HepG2 (cell line): ENCODE measurements around the gene OR2AG2.

Experiments
- CC2D1A ChIP-seq: sonication (generic); formaldehyde crosslinking; IDR thresholded peaks from 2 replicates; pipeline ENCODE4 v1.8.1; 2023; ENCODE audit warnings: mild to moderate bottlenecking, missing genetic modification reagents
- CEBPB ChIP-seq: IDR thresholded peaks from 2 replicates; pipeline ENCODE4 v1.6.1; 2011; ENCODE audit warnings: low read depth, low read length, improper control_type of control experiment, borderline replicate concordance
- CTCF ChIP-seq: sonication (generic); formaldehyde crosslinking; IDR thresholded peaks from 2 replicates; pipeline ENCODE4 v1.5.0; 2020; ENCODE audit warnings: mild to moderate bottlenecking, missing genetic modification reagents, moderate library complexity
- JUN ChIP-seq: sonication (generic); formaldehyde crosslinking; IDR thresholded peaks from 2 replicates; pipeline ENCODE4 v1.4.0; 2020; ENCODE audit warnings: mild to moderate bottlenecking, missing genetic modification reagents
- NBN ChIP-seq: fragments of 450-650 bp; conservative IDR thresholded peaks from 2 replicates; pipeline ENCODE4 v1.6.1; 2017
- ZBTB40 ChIP-seq, 2 experiments: fragments of 450-650 bp in 1 of 2; sonication (generic) in 1 of 2; formaldehyde crosslinking in 1 of 2; IDR thresholded peaks; 2 replicates each; pipeline versions ENCODE4 v1.6.1 to v1.8.0; 2016 to 2022; ENCODE audit warnings: antibody characterized with exemption in 1 of 2, mild to moderate bottlenecking in 1 of 2, missing genetic modification reagents in 1 of 2

- no peak for TF ChIP-seq NBN
- no peak for TF ChIP-seq JUN (CRISPR knock-in tag)
- TF ChIP-seq ZBTB40 (IDR thresholded peaks at IDR 0.05): no peak
- no peak for TF ChIP-seq ZBTB40 (CRISPR knock-in tag; IDR thresholded peaks at IDR 0.05)
- TF ChIP-seq CEBPB: no peak
- no peak for TF ChIP-seq CC2D1A (CRISPR knock-in tag)
- no peak for TF ChIP-seq CTCF (CRISPR knock-in tag)
Observed at GRCh38 chr11:6727971-6728760, 43.6 kb downstream of the OR2AG2 start.
